Activated CD8-positive, alpha-beta T cell treated with anti-CD3 and anti-CD28 coated beads for 36 hours (primary cell): ENCODE results near the gene VPS13D. TPM values are rescaled to one million over a fixed set of nuclear protein-coding genes. Genes with fewer than 3 reads are reported as not detected.

Experiments used
- ATAC-seq: fragments of 200-7000 bp; cut with Tn5 transposase; one replicate; pipeline ENCODE4 v1.10.0; 2021; ENCODE audit warnings: mild to moderate bottlenecking, moderate library complexity
- CTCF ChIA-PET: fragments of 350-600 bp; sonication (Branson Sonifier 250); formaldehyde crosslinking; loops from one replicate; lab custom pipeline; 2021; ENCODE audit warnings: antibody characterized with exemption; lab: Charles Lee
- POLR2A ChIA-PET: fragments of 350-600 bp; sonication (Branson Sonifier 250); formaldehyde crosslinking; loops from one replicate; lab custom pipeline; 2021; ENCODE audit warnings: antibody characterized with exemption; lab: Charles Lee
- DNase-seq: peaks from one replicate; pipeline ENCODE4 v3.0.0-alpha.2; 2020
- H3K27ac Mint-ChIP-seq: one replicate; pipeline ENCODE4 v1.8.0; 2021; ENCODE audit warnings: mild to moderate bottlenecking, mixed read lengths
- H3K27me3 Mint-ChIP-seq: one replicate; pipeline ENCODE4 v1.8.0; 2021; ENCODE audit warnings: mixed read lengths
- H3K36me3 Mint-ChIP-seq: one replicate; pipeline ENCODE4 v1.8.0; 2021; ENCODE audit warnings: low read depth, mixed read lengths
- H3K4me1 Mint-ChIP-seq: one replicate; pipeline ENCODE4 v1.8.0; 2021; ENCODE audit warnings: low read depth, mixed read lengths
- H3K4me3 Mint-ChIP-seq: one replicate; pipeline ENCODE4 v1.8.0; 2021; ENCODE audit warnings: mild to moderate bottlenecking, moderate library complexity, mixed read lengths
- H3K9me3 Mint-ChIP-seq: one replicate; pipeline ENCODE4 v1.8.0; 2021; ENCODE audit warnings: mixed read lengths
- intact Hi-C: fragments of 100-400 bp; cut with micrococcal nuclease; formaldehyde crosslinking; loops from one replicate; pipeline ENCODE4 v1.10.0; 2022
- total RNA-seq, 2 experiments: library from RNA; stranded (reverse); gene quantifications; one replicate each; pipeline ENCODE4 v1.2.3, GENCODE V29; 2021
- TF ChIP-seq, protein P1 (sequence below): fragments of 200-600 bp; IDR thresholded peaks from one replicate; pipeline ENCODE4 v1.8.0; 2022; ENCODE audit warnings: antibody characterized with exemption, mild to moderate bottlenecking

The VPS13D gene
- total RNA-seq, 2 experiments from 2014 or later = 28.1 to 30.7 TPM

DNA sequence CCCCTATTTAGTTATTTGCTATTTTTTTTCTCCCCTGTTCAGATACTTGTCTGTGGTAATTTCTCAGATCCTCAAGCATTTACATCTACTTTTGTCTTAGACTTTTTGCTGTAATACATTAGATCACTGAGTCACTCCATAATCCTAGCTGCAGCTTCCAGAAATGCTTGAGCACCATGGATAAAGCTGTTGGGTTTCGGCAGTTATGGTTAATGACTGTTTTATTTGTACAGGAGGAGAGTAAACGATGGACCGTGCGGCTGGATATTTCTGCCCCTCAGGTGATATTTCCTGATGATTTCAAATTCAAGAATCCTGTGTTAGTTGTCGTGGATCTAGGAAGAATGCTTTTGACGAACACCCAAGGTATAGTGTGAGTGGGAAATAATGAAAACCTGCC is 42.9 kb downstream of the VPS13D start:
- Mint-ChIP-seq H3K4me1 (no peaks in the 10 kb centered on the region), H3K36me3 (peaks cover 37% of the 10 kb centered on the region), H3K4me3 (no peak overlapping the region), H3K27me3 (no peaks in the 10 kb centered on the region), H3K9me3 (no peaks in the 10 kb centered on the region), H3K27ac (no peak overlapping the region)
- ChIA-PET POLR2A (no interaction called here), CTCF (interaction anchor here (1.0 to 11.0 kb wide), 11 partner anchors 8 to 385 kb away, joined by 3 to 128 read pairs (median 4); no protein-coding TSS in a partner anchor)
- no peak for ATAC-seq
- TF ChIP-seq, protein P1, sequence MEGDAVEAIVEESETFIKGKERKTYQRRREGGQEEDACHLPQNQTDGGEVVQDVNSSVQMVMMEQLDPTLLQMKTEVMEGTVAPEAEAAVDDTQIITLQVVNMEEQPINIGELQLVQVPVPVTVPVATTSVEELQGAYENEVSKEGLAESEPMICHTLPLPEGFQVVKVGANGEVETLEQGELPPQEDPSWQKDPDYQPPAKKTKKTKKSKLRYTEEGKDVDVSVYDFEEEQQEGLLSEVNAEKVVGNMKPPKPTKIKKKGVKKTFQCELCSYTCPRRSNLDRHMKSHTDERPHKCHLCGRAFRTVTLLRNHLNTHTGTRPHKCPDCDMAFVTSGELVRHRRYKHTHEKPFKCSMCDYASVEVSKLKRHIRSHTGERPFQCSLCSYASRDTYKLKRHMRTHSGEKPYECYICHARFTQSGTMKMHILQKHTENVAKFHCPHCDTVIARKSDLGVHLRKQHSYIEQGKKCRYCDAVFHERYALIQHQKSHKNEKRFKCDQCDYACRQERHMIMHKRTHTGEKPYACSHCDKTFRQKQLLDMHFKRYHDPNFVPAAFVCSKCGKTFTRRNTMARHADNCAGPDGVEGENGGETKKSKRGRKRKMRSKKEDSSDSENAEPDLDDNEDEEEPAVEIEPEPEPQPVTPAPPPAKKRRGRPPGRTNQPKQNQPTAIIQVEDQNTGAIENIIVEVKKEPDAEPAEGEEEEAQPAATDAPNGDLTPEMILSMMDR = no peak
- no peak for DNase-seq
- intact Hi-C loops = loop anchor here (10.0 kb wide), 1 partner anchor 382 kb away; no protein-coding TSS in a partner anchor

DNA sequence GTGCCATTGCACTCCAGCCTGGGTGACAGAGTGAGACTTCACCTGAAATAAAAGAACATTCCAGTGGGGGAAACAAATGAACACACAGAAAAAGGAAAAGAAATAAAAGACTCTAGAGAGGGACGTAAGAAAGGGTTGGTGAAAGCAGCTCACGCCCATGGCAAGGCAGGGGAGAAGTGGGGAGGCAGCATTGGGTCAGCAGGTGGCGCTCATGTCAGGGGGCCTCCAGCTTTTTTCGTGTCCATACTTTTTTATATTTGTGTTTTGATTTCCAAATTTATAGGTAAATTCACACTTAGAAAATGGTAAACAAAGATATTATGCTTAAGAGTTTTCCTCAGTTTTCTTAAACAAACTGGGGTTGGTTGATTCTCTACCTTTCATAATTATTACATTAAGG is 45.5 kb downstream of the VPS13D start:
- Mint-ChIP-seq H3K27me3 (no peaks in the 10 kb centered on the region), H3K27ac (no peak overlapping the region), H3K4me3 (no peak overlapping the region), H3K9me3 (no peaks in the 10 kb centered on the region), H3K4me1 (no peaks in the 10 kb centered on the region), H3K36me3 (peaks cover 43% of the 10 kb centered on the region)
- ATAC-seq (no peak), DNase-seq (peak; percentile 63)
- ChIA-PET POLR2A (no interaction called here), CTCF (interaction anchor here (0.6 to 11.0 kb wide), 16 partner anchors 12 to 387 kb away, joined by 3 to 128 read pairs (median 4); partner anchors contain the start of gene DHRS3)
- TF ChIP-seq, protein P1 = peak; percentile 74
- intact Hi-C loops = loop anchor here (10.0 kb wide), 1 partner anchor 379 kb away; no protein-coding TSS in a partner anchor

DNA sequence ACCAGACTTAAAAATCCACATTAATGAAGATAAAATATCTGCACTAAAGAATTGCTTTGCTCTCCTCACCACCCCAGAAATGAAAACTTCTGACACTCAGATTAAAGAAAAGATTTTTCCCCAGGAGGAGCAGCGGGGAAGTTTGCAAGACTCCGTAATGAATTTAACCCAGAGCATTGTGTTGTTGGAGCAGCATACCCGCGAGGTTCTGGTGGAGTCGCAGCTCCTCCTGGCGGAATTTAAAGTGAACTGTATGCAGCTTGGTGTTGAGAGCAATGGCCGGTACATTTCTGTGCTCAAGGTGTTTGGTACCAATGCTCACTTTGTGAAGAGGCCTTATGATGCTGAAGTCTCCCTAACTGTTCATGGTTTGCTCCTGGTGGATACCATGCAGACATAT is 46.4 kb downstream of the VPS13D start:
- Mint-ChIP-seq H3K27ac (no peak overlapping the region), H3K4me1 (no peaks in the 10 kb centered on the region), H3K27me3 (no peaks in the 10 kb centered on the region), H3K4me3 (no peak overlapping the region), H3K36me3 (peaks cover 41% of the 10 kb centered on the region), H3K9me3 (no peaks in the 10 kb centered on the region)
- DNase-seq = no peak
- no peak for ATAC-seq
- CTCF ChIA-PET = interaction anchor here (0.7 to 11.0 kb wide), 14 partner anchors 11 to 381 kb away, joined by 3 to 128 read pairs (median 6); no protein-coding TSS in a partner anchor
- POLR2A ChIA-PET = interaction anchor here (1.0 kb wide), 1 partner anchor 24 kb away, joined by 3 read pairs; no protein-coding TSS in a partner anchor
- TF ChIP-seq, protein P1 = no peak
- intact Hi-C loops = loop anchor here (10.0 kb wide), 1 partner anchor 379 kb away; no protein-coding TSS in a partner anchor

DNA sequence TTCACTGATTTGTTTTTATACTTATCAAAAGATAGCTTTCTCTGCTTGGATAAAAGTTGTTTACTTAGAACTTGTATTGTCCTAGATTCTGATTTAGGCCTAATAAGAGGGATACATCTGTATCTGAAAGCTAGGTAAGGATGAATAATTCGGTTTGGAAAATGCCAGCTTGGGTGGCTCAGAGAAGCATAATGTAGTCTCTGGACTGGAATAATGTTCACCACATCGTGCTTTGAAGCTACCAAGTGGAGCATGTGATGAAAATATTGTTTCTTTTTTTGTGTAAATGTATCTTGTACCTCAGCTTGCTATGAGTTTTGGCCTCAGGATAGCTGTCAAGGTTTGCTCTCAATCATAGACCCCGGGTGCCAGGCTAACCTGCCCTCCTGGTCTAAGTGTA is 49.2 kb downstream of the VPS13D start:
- Mint-ChIP-seq H3K4me3 (no peak overlapping the region), H3K9me3 (no peaks in the 10 kb centered on the region), H3K27me3 (no peaks in the 10 kb centered on the region), H3K36me3 (peaks cover 48% of the 10 kb centered on the region), H3K4me1 (no peaks in the 10 kb centered on the region), H3K27ac (no peak overlapping the region)
- intact Hi-C loops = loop anchor here (10.0 kb wide), 1 partner anchor 376 kb away; no protein-coding TSS in a partner anchor
- TF ChIP-seq, protein P1 = no peak
- no peak for DNase-seq
- CTCF ChIA-PET = interaction anchor here (0.8 to 11.0 kb wide), 7 partner anchors 9 to 379 kb away, joined by 3 to 128 read pairs (median 13); no protein-coding TSS in a partner anchor
- POLR2A ChIA-PET = interaction anchor here (1.2 kb wide), 1 partner anchor 9 kb away, joined by 4 read pairs; no protein-coding TSS in a partner anchor
- ATAC-seq = no peak
